Measurements from ENCODE around the gene PCGF5. TPM values are rescaled to one million over a fixed set of nuclear protein-coding genes. Genes with fewer than 3 reads are reported as not detected.
A peak's percentile ranks its signal among the peaks of the same experiment; 100 is the strongest.
"Not testable (repeated sequence)": the region's sequence is repeated elsewhere in the genome, so short reads cannot be mapped to it uniquely, and the experiment has no call there.

Gene PCGF5
- 10 to 100 TPM in 1 of 8 experiments, 1 to 10 TPM in 7; 1.5 to 23.1 (median 3.7) TPM for total RNA-seq

- H3K27ac ChIP-seq = no peak within 1 kb of the TSS
- peaks cover 5 to 7% of the 10 kb centered on the region in 2 donors for H3K4me1 ChIP-seq (replicated peaks in 1 of 2)
- 0 to 9% (median 0%) methylated on average over 1 to 6 of the region's 66 CpGs; no CpG with 5 or more reads in 3 of the 10 experiments for WGBS, 10 experiments
- in situ Hi-C loops (cut with MboI; ENCODE audit: low pct_unique_long_range_greater_than_20kb in 2 of 9, low sequenced_read_pairs in 9 of 9, unreplicated experiment in 9 of 9) = no loop called here
- H3K4me3 ChIP-seq = peak within 1 kb of the TSS; percentile 49 to 62 (median 51)
- peak; percentile 97 to 99 (median 98) for ATAC-seq (replicated peaks in 6 of 8)
These were observed at the start of gene PCGF5 for GRCh38 chr10:91220194-91220953. TSS of gene PCGF5 (plus strand) at chr10:91220663. CDS start at chr10:91222872, 2,209 bp downstream.

GRCh38 chr10:91171485-91171884 is 49.0 kb upstream of the PCGF5 start:
- Histone ChIP-seq H3K4me3 (no peak overlapping the region), H3K27ac (no peak overlapping the region), H3K4me1 (replicated peaks in 1 of 2) (no peaks in the 10 kb centered on the region)
- in situ Hi-C loops (cut with MboI; ENCODE audit: low pct_unique_long_range_greater_than_20kb in 2 of 9, low sequenced_read_pairs in 9 of 9, unreplicated experiment in 9 of 9) = no loop called here
- no peak for ATAC-seq (replicated peaks in 6 of 8)
- 0 to 100% (median 74%) methylated on average over 1 to 3 of the region's 3 CpGs; no CpG with 5 or more reads in 1 of the 10 experiments for WGBS, 10 experiments

- Histone ChIP-seq H3K4me3 (no peak overlapping the region), H3K27ac (no peak overlapping the region), H3K4me1 (replicated peaks in 1 of 2) (no peaks in the 10 kb centered on the region)
- 69 to 100% (median 91%) methylated on average over 1 to 2 of the region's 2 CpGs for WGBS, 10 experiments
- ATAC-seq (replicated peaks in 6 of 8) = no peak
- in situ Hi-C loops (cut with MboI; ENCODE audit: low pct_unique_long_range_greater_than_20kb in 2 of 9, low sequenced_read_pairs in 9 of 9, unreplicated experiment in 9 of 9) = no loop called here
These were observed 48.1 kb upstream of the PCGF5 start for GRCh38 chr10:91172348-91172747.

- in situ Hi-C loops (cut with MboI; ENCODE audit: low pct_unique_long_range_greater_than_20kb in 2 of 9, low sequenced_read_pairs in 9 of 9, unreplicated experiment in 9 of 9) = no loop called here
- no peak overlapping the region for H3K27ac ChIP-seq
These were observed 35.1 kb upstream of the PCGF5 start for GRCh38 chr10:91185239-91185875.

GRCh38 chr10:91187156-91187555 is 33.3 kb upstream of the PCGF5 start:
- no peak for ATAC-seq (replicated peaks in 6 of 8)
- Histone ChIP-seq H3K27ac (no peak overlapping the region), H3K4me1 (replicated peaks in 1 of 2) (no peaks in the 10 kb centered on the region), H3K4me3 (no peak overlapping the region)
- WGBS, 10 experiments = 58 to 100% (median 83%) methylated on average over 1 to 4 of the region's 4 CpGs; no CpG with 5 or more reads in 1 of the 10 experiments
- in situ Hi-C loops (cut with MboI; ENCODE audit: low pct_unique_long_range_greater_than_20kb in 2 of 9, low sequenced_read_pairs in 9 of 9, unreplicated experiment in 9 of 9) = no loop called here

More at GRCh38 chr10:91185239-91185875, 35.1 kb upstream of the PCGF5 start:
- Histone ChIP-seq H3K4me3 (no peak overlapping the region), H3K4me1 (replicated peaks in 1 of 2) (no peaks in the 10 kb centered on the region)
- no peak for ATAC-seq (replicated peaks in 6 of 8)
- 17 to 100% (median 80%) methylated on average over 1 to 8 of the region's 8 CpGs; no CpG with 5 or more reads in 3 of the 10 experiments for WGBS, 10 experiments

GRCh38 chr10:91188010-91188409 is 32.5 kb upstream of the PCGF5 start:
- WGBS, 10 experiments = 0 to 100% (median 87%) methylated on average over 1 to 10 of the region's 11 CpGs; no CpG with 5 or more reads in 4 of the 10 experiments

GRCh38 chr10:91188889-91189288 is 31.6 kb upstream of the PCGF5 start:
- H3K4me1 ChIP-seq (replicated peaks in 1 of 2) = no peaks in the 10 kb centered on the region
- H3K4me3 ChIP-seq = no peak overlapping the region
- in situ Hi-C loops (cut with MboI; ENCODE audit: low pct_unique_long_range_greater_than_20kb in 2 of 9, low sequenced_read_pairs in 9 of 9, unreplicated experiment in 9 of 9) = no loop called here
- no peak overlapping the region for H3K27ac ChIP-seq
- no peak for ATAC-seq (replicated peaks in 6 of 8)

More at GRCh38 chr10:91188010-91188409, 32.5 kb upstream of the PCGF5 start:
- H3K4me1 ChIP-seq (replicated peaks in 1 of 2); H3K4me3 ChIP-seq; H3K27ac ChIP-seq; ATAC-seq (replicated peaks in 6 of 8); in situ Hi-C loops (cut with MboI; ENCODE audit: low pct_unique_long_range_greater_than_20kb in 2 of 9, low sequenced_read_pairs in 9 of 9, unreplicated experiment in 9 of 9): not testable (repeated sequence)

GRCh38 chr10:91190388-91190870 is 30.0 kb upstream of the PCGF5 start:
- ATAC-seq (replicated peaks in 6 of 8) = no peak
- WGBS, 10 experiments = 43 to 100% methylated on average over 1 of the region's 1 CpG; no CpG with 5 or more reads in 8 of the 10 experiments
- in situ Hi-C loops (cut with MboI; ENCODE audit: low pct_unique_long_range_greater_than_20kb in 2 of 9, low sequenced_read_pairs in 9 of 9, unreplicated experiment in 9 of 9) = no loop called here
- no peak overlapping the region for H3K27ac ChIP-seq
- no peaks in the 10 kb centered on the region for H3K4me1 ChIP-seq (replicated peaks in 1 of 2)
- H3K4me3 ChIP-seq = no peak overlapping the region

GRCh38 chr10:91190876-91191583 is 29.4 kb upstream of the PCGF5 start:
- Histone ChIP-seq H3K4me3 (no peak overlapping the region), H3K4me1 (replicated peaks in 1 of 2) (no peaks in the 10 kb centered on the region), H3K27ac (no peak overlapping the region)
- WGBS, 10 experiments = 29 to 93% (median 75%) methylated on average over 1 to 2 of the region's 2 CpGs; no CpG with 5 or more reads in 3 of the 10 experiments
- ATAC-seq (replicated peaks in 6 of 8) = no peak
- in situ Hi-C loops (cut with MboI; ENCODE audit: low pct_unique_long_range_greater_than_20kb in 2 of 9, low sequenced_read_pairs in 9 of 9, unreplicated experiment in 9 of 9) = no loop called here

- H3K4me1 ChIP-seq (replicated peaks in 1 of 2) = no peaks in the 10 kb centered on the region
- no peak overlapping the region for H3K4me3 ChIP-seq
- H3K27ac ChIP-seq = no peak overlapping the region
- in situ Hi-C loops (cut with MboI; ENCODE audit: low pct_unique_long_range_greater_than_20kb in 2 of 9, low sequenced_read_pairs in 9 of 9, unreplicated experiment in 9 of 9) = no loop called here
- ATAC-seq (replicated peaks in 6 of 8) = no peak
These were observed 28.9 kb upstream of the PCGF5 start for GRCh38 chr10:91191584-91191919.

GRCh38 chr10:91194497-91195179 is 25.8 kb upstream of the PCGF5 start:
- Histone ChIP-seq H3K27ac (no peak overlapping the region), H3K4me3 (no peak overlapping the region), H3K4me1 (replicated peaks in 1 of 2) (no peaks in the 10 kb centered on the region)
- WGBS, 10 experiments = 0 to 94% (median 73%) methylated on average over 1 to 2 of the region's 2 CpGs
- ATAC-seq (replicated peaks in 6 of 8) = no peak
- in situ Hi-C loops (cut with MboI; ENCODE audit: low pct_unique_long_range_greater_than_20kb in 2 of 9, low sequenced_read_pairs in 9 of 9, unreplicated experiment in 9 of 9) = no loop called here

GRCh38 chr10:91196268-91197048 is 24.0 kb upstream of the PCGF5 start:
- H3K4me1 ChIP-seq (replicated peaks in 1 of 2) = no peaks in the 10 kb centered on the region
- in situ Hi-C loops (cut with MboI; ENCODE audit: low pct_unique_long_range_greater_than_20kb in 2 of 9, low sequenced_read_pairs in 9 of 9, unreplicated experiment in 9 of 9) = no loop called here
- no peak overlapping the region for H3K4me3 ChIP-seq
- no peak overlapping the region for H3K27ac ChIP-seq
- no peak for ATAC-seq (replicated peaks in 6 of 8)
- WGBS, 10 experiments = 18 to 100% (median 76%) methylated on average over 1 to 2 of the region's 2 CpGs; no CpG with 5 or more reads in 2 of the 10 experiments

Data from motor neuron (in vitro differentiated cells).